ENCODE data around the gene BTN1A1. TPM values are rescaled to one million over a fixed set of nuclear protein-coding genes. Genes with fewer than 3 reads are reported as not detected.

Gene BTN1A1
- total RNA-seq, 1 donor from 2014 or later: not detected

GRCh38 chr6:26455357-26455970 is 44.6 kb upstream of the BTN1A1 start:
- no peak overlapping the region for H3K4me3 ChIP-seq
- TF ChIP-seq EZH2phosphoT487 (IDR thresholded peaks at IDR 0.05) (no peak), EZH2 (IDR thresholded peaks at IDR 0.05) (no peak), CTCF (IDR thresholded peaks at IDR 0.05) (no peak)
- Mint-ChIP-seq H3K27me3 (ENCODE audit: insufficient read depth, low read depth) (no peaks in the 10 kb centered on the region), H3K4me1 (peaks cover 24% of the 10 kb centered on the region), H3K36me3 (peaks cover 9% of the 10 kb centered on the region), H3K4me3 (no peak overlapping the region), H3K9me3 (no peaks in the 10 kb centered on the region), H3K27ac (no peak overlapping the region)
- no peaks in the 10 kb centered on the region for H3K9me3 ChIP-seq (ENCODE audit: low read depth)
- H4K20me1 ChIP-seq (ENCODE audit: low read depth): no peaks in the 10 kb centered on the region
- no peak overlapping the region for H3K9ac ChIP-seq
- no peak for DNase-seq (ENCODE audit: low spot score)
- no peaks in the 10 kb centered on the region for H3K36me3 ChIP-seq
- peaks cover 7% of the 10 kb centered on the region for H3K4me1 ChIP-seq
- H3K27ac ChIP-seq: no peak overlapping the region
- no peak overlapping the region for H2AFZ ChIP-seq (replicated peaks)
- H3K4me2 ChIP-seq: no peak overlapping the region
- peaks cover 23% of the 10 kb centered on the region for H3K79me2 ChIP-seq (ENCODE audit: low read depth)
- H3F3A ChIP-seq (ENCODE audit: low read depth): no peaks in the 10 kb centered on the region
- no peaks in the 10 kb centered on the region for H3K27me3 ChIP-seq

- TF ChIP-seq EZH2phosphoT487 (IDR thresholded peaks at IDR 0.05) (no peak), EZH2 (IDR thresholded peaks at IDR 0.05) (no peak), CTCF (IDR thresholded peaks at IDR 0.05) (no peak)
- peaks cover 34% of the 10 kb centered on the region for H3K79me2 ChIP-seq (ENCODE audit: low read depth)
- H3K4me3 Mint-ChIP-seq: peak overlapping the region; percentile 99
- H3K4me3 ChIP-seq: peak overlapping the region; percentile 92
- peaks cover 3% of the 10 kb centered on the region for H3K27me3 Mint-ChIP-seq (ENCODE audit: insufficient read depth, low read depth)
- DNase-seq (ENCODE audit: low spot score): no peak
- H3K27ac ChIP-seq: no peak overlapping the region
- peak overlapping the region; percentile 89 for H2AFZ ChIP-seq (replicated peaks)
- H3K9ac ChIP-seq: no peak overlapping the region
- no peaks in the 10 kb centered on the region for H3K27me3 ChIP-seq
- no peaks in the 10 kb centered on the region for H3K36me3 ChIP-seq
- no peaks in the 10 kb centered on the region for H3F3A ChIP-seq (ENCODE audit: low read depth)
- H3K36me3 Mint-ChIP-seq: peaks cover 16% of the 10 kb centered on the region
- H3K4me1 ChIP-seq: peaks cover 7% of the 10 kb centered on the region
- H4K20me1 ChIP-seq (ENCODE audit: low read depth): peaks cover 2% of the 10 kb centered on the region
- peak overlapping the region; percentile 98 for H3K27ac Mint-ChIP-seq
- H3K9me3 Mint-ChIP-seq: no peaks in the 10 kb centered on the region
- peaks cover 30% of the 10 kb centered on the region for H3K4me1 Mint-ChIP-seq
- peak overlapping the region; percentile 96 for H3K4me2 ChIP-seq
- H3K9me3 ChIP-seq (ENCODE audit: low read depth): no peaks in the 10 kb centered on the region
Observed at GRCh38 chr6:26457264-26457805, 42.8 kb upstream of the BTN1A1 start.

DNA sequence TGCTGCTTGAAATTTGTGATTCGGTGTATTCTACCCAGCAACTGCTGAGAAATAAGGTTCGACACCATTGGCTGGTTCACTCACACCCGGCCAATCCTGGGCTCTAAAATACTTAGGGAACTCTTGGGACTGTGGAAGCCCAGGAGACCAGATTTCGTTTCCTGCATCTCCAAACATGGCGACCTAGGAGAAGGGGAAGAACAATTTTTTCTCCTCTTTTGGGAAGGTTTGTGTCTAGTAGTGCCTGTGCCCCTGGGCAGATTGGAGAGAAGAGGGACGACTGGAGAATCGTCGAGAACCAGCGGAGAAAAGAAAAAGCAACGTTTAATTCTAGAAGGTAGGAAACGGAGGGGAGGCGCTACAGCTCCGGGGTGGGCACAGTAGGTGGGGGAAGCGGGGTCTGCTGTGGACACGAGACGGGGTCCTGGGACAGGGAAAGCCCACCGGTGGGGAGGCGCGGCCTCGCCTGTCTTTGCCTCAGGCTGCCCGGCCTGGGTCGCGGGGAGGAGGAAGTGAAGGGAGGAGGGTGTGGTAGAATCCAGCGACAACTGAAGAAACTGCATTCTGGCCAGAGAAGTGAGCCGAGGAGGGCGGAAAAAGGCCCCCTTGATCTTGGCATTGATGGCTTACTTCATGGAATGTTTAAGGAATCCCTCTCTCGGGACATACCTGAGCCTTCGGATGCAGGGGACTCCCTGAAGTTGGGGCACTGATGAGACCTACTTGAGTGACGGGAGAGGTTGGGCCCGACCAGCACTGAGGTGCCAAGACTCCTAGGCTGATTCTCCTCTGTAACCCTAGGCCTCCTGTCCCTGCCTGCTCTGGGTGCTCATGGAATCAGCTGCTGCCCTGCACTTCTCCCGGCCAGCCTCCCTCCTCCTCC is 42.1 kb upstream of the BTN1A1 start, which contains the start of gene BTN2A1:
Gene BTN2A1, plus strand, starts transcription at position 150 of the 883 bp plus-strand sequence. Its CDS starts 682 bp downstream, at position 832.
- Mint-ChIP-seq H3K27me3 (ENCODE audit: insufficient read depth, low read depth) (peaks cover 3% of the 10 kb centered on the region), H3K9me3 (no peaks in the 10 kb centered on the region), H3K4me3 (peak within 1 kb of the TSS; percentile 99), H3K4me1 (peaks cover 30% of the 10 kb centered on the region), H3K27ac (peak within 1 kb of the TSS; percentile 98), H3K36me3 (peaks cover 19% of the 10 kb centered on the region)
- H3K4me1 ChIP-seq: peaks cover 7% of the 10 kb centered on the region
- H4K20me1 ChIP-seq (ENCODE audit: low read depth): peaks cover 3% of the 10 kb centered on the region
- H3K9ac ChIP-seq: peak within 1 kb of the TSS; percentile 70
- no peak within 1 kb of the TSS for H3K27ac ChIP-seq
- H3K79me2 ChIP-seq (ENCODE audit: low read depth): peaks cover 34% of the 10 kb centered on the region
- no peaks in the 10 kb centered on the region for H3K36me3 ChIP-seq
- no peaks in the 10 kb centered on the region for H3F3A ChIP-seq (ENCODE audit: low read depth)
- peak; percentile 92 for DNase-seq (ENCODE audit: low spot score)
- H3K27me3 ChIP-seq: no peaks in the 10 kb centered on the region
- H3K9me3 ChIP-seq (ENCODE audit: low read depth): no peaks in the 10 kb centered on the region
- TF ChIP-seq CTCF (IDR thresholded peaks at IDR 0.05) (peak; percentile 16), EZH2phosphoT487 (IDR thresholded peaks at IDR 0.05) (no peak)
- H2AFZ ChIP-seq (replicated peaks): peak within 1 kb of the TSS; percentile 89
- H3K4me3 ChIP-seq: peak within 1 kb of the TSS; percentile 92
- peak within 1 kb of the TSS; percentile 96 for H3K4me2 ChIP-seq
